HK-2 (cell line): ENCODE data around the gene PALLD.

Experiments
- DNase-seq: peaks from one replicate; pipeline ENCODE4 v3.0.0-alpha.2; 2018; ENCODE audit not compliant: unreplicated experiment

The PALLD gene

DNA sequence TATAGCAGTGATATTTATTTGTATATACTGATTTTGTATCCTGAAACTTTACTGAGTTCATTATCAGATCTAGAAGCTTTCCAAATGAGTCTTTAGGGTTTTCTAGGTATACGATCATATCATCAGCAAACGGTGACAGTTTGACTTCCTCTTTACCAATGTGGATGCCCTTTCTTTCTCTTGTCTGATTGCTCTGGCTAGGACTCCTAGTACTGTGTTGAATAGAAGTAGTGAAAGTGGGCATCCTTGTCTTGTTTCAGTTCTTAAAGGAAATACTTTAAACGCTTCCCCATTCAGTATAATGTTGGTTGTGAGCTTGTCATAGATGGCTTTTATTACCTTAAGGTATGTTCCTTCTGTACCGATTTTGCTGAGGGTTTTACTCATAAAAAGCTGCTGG, 475.7 kb downstream of the PALLD start:
- no peak for DNase-seq
